Erythroblast (primary cell): ENCODE results near the gene CYB5R3.

Experiments used
- GATA1 ChIP-seq: IDR thresholded peaks from 2 replicates; pipeline ENCODE4 v1.6.1; 2011; ENCODE audit warnings: low read depth, mild to moderate bottlenecking, control low read depth, low read length, moderate library complexity
- POLR2A ChIP-seq: IDR thresholded peaks from 2 replicates; pipeline ENCODE4 v1.6.1; 2011; ENCODE audit warnings: mild to moderate bottlenecking, low read length

DNA sequence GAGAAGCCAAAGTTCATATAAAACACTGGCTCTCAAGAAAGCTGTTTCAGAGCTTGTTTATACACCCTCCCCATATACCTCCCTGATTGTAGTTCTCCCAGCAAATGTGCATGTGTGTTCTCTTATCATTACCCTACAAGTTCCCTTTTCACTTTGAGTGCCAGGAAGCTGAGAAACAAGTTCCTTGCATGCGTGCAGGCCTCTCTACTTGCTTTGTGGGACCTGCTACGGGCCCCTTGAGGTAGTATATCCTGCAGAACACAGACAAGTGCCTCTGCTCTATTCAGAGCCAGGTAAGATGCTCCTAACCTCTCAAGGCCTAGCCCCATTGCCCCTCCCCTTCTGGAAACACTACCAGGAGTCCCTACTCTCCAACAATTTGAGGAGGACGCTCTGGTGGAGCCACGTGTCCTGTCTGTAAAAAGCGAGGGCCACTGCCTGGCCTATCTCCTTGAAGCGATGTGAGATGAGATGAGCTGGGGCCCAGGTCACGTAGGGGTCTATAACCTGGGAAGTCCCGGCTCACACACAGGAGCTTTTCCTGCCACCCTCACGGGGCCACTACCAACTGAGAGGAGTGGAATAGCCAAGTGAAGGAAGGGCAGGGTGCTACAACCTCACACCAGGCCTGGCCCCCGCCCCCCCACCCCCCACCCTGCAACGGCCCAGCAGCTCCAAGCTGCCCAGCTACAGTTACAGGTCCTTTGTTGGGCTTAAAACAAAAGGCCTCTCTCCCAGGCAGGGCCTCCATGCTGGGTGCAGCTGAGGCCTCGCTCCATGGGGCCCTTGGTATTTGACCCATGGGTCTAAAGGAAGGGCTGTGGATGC lies 6.2 kb downstream of the CYB5R3 start:
- no peak for TF ChIP-seq POLR2A
- no peak for TF ChIP-seq GATA1
